Measurements from ENCODE around the gene BAG2. TPM values are rescaled to one million over a fixed set of nuclear protein-coding genes. Genes with fewer than 3 reads are reported as not detected.

Gene BAG2
- total and polyA plus RNA-seq, 2 of the 13 experiments (the other 11 are each of a cell fraction or from before 2014, with no cell fraction given), result 5.7 to 15.1 TPM

GRCh38 chr6:57221936-57222742 lies 50.0 kb downstream of the BAG2 start, which contains the start of gene RAB23 (continued):
- TF ChIP-seq NFKB2 (CRISPR knock-in tag; IDR thresholded peaks at IDR 0.05; ENCODE audit: borderline replicate concordance) (peak; percentile 1; the same call in 1 of the 2 replicates), ZNF883 (CRISPR knock-in tag; IDR thresholded peaks at IDR 0.05; ENCODE audit: not compliant biosample characterization) (no peak), ESRRA (CRISPR knock-in tag; IDR thresholded peaks at IDR 0.05; ENCODE audit: low read depth) (peak; percentile 53; the same call in 1 of the 2 replicates), ZNF530 (CRISPR knock-in tag; IDR thresholded peaks at IDR 0.05; ENCODE audit: low read depth) (no peak), U2AF1 (optimal IDR thresholded peaks at IDR 0.05; ENCODE audit: low read depth, low read length) (peak; percentile 5), ZNF543 (CRISPR knock-in tag; IDR thresholded peaks at IDR 0.05) (no peak; the same call in 1 of the 2 replicates), DRAP1 (CRISPR knock-in tag; IDR thresholded peaks at IDR 0.05) (peak; percentile 48; the same call in 1 of the 2 replicates), SKIL (CRISPR knock-in tag; IDR thresholded peaks at IDR 0.05; ENCODE audit: borderline replicate concordance) (no peak; the same call in 1 of the 2 replicates), TARDBP (CRISPR knock-in tag; IDR thresholded peaks at IDR 0.05) (no peak), POLR2G (IDR thresholded peaks at IDR 0.05; ENCODE audit: low read depth, low read length) (peak; percentile 98), MTF2 (CRISPR knock-in tag; IDR thresholded peaks at IDR 0.05; ENCODE audit: borderline replicate concordance) (0 out of 2 replicates have a peak, but pooled peaks have one; percentile 86), ARID3A (IDR thresholded peaks at IDR 0.05; ENCODE audit: low read depth, low read length) (0 out of 2 replicates have a peak, but pooled peaks have one; percentile 8), GLI4 (CRISPR knock-in tag; IDR thresholded peaks at IDR 0.05; ENCODE audit: borderline replicate concordance) (0 out of 2 replicates have a peak, but pooled peaks have one; percentile 15), POGZ (CRISPR knock-in tag; IDR thresholded peaks at IDR 0.05) (peak; percentile 71; the same call in 1 of the 2 replicates), ZNF20 (CRISPR knock-in tag; IDR thresholded peaks at IDR 0.05) (peak; percentile 63), GMEB1 (CRISPR knock-in tag; IDR thresholded peaks at IDR 0.05; ENCODE audit: borderline replicate concordance) (peak; percentile 60), PRDM4 (CRISPR knock-in tag; IDR thresholded peaks at IDR 0.05; ENCODE audit: borderline replicate concordance) (no peak), ZBTB20 (CRISPR knock-in tag; IDR thresholded peaks at IDR 0.05; ENCODE audit: borderline replicate concordance, low read depth) (peak; percentile 12; the same call in 1 of the 2 replicates)

All from HepG2 (cell line).